Ishikawa (cell line): ENCODE data around the gene NOX3.

ENCODE experiments used
- CEBPB ChIP-seq: IDR thresholded peaks from 2 replicates; pipeline ENCODE4 v1.6.1; 2012
- CREB1 ChIP-seq: IDR thresholded peaks from 2 replicates; pipeline ENCODE4 v1.6.1; 2012; ENCODE audit warnings: low read depth
- EGR1 ChIP-seq: IDR thresholded peaks from 2 replicates; pipeline ENCODE4 v1.6.1; 2012
- EP300 ChIP-seq: IDR thresholded peaks from 2 replicates; pipeline ENCODE4 v1.6.1; 2012; ENCODE audit warnings: borderline replicate concordance
- FOXM1 ChIP-seq: IDR thresholded peaks from 2 replicates; pipeline ENCODE4 v1.6.1; 2012; ENCODE audit warnings: low read depth, borderline replicate concordance
- MAX ChIP-seq: IDR thresholded peaks from 2 replicates; pipeline ENCODE4 v1.6.1; 2012
- NFIC ChIP-seq: IDR thresholded peaks from 2 replicates; pipeline ENCODE4 v1.6.1; 2012
- RAD21 ChIP-seq: IDR thresholded peaks from 2 replicates; pipeline ENCODE4 v1.6.1; 2012; ENCODE audit warnings: low read depth
- REST ChIP-seq: IDR thresholded peaks from 2 replicates; pipeline ENCODE4 v1.6.1; 2012; ENCODE audit warnings: low read depth, mild to moderate bottlenecking
- TAF1 ChIP-seq: IDR thresholded peaks from 2 replicates; pipeline ENCODE4 v1.6.1; 2012; ENCODE audit warnings: low read depth, mild to moderate bottlenecking
- TCF12 ChIP-seq: IDR thresholded peaks from 2 replicates; pipeline ENCODE4 v1.6.1; 2012; ENCODE audit warnings: low read depth
- TEAD4 ChIP-seq: IDR thresholded peaks from 2 replicates; pipeline ENCODE4 v1.6.1; 2012
- USF1 ChIP-seq: IDR thresholded peaks from 2 replicates; pipeline ENCODE4 v1.6.1; 2012
- YY1 ChIP-seq: IDR thresholded peaks from 2 replicates; pipeline ENCODE4 v1.6.1; 2012; ENCODE audit warnings: low read depth
- ZBTB7A ChIP-seq: IDR thresholded peaks from 2 replicates; pipeline ENCODE4 v1.6.1; 2012; ENCODE audit warnings: low read depth

Gene NOX3

GRCh38 chr6:155378276-155378675, 77.4 kb downstream of the NOX3 start:
- TF ChIP-seq REST, result no peak
- TF ChIP-seq CEBPB, result no peak
- TF ChIP-seq TEAD4, result no peak
- TF ChIP-seq YY1, result no peak
- TF ChIP-seq EGR1, result no peak
- TF ChIP-seq CREB1, result no peak
- no peak for TF ChIP-seq USF1
- no peak for TF ChIP-seq NFIC
- TF ChIP-seq RAD21, result no peak
- TF ChIP-seq TAF1, result no peak
- no peak for TF ChIP-seq FOXM1
- TF ChIP-seq TCF12, result no peak
- TF ChIP-seq EP300, result no peak
- TF ChIP-seq ZBTB7A, result no peak
- TF ChIP-seq MAX, result no peak

- TF ChIP-seq TAF1, result no peak
- TF ChIP-seq EGR1, result no peak
- TF ChIP-seq REST, result no peak
- no peak for TF ChIP-seq CEBPB
- no peak for TF ChIP-seq CREB1
- TF ChIP-seq TEAD4, result no peak
- no peak for TF ChIP-seq ZBTB7A
- TF ChIP-seq RAD21, result no peak
- TF ChIP-seq USF1, result no peak
- no peak for TF ChIP-seq NFIC
- TF ChIP-seq TCF12, result no peak
- TF ChIP-seq EP300, result no peak
Observed at GRCh38 chr6:155377061-155377460, 78.6 kb downstream of the NOX3 start.

GRCh38 chr6:155375801-155376200, 79.8 kb downstream of the NOX3 start:
- TF ChIP-seq TAF1 (no peak), EGR1 (no peak), MAX (no peak), CREB1 (no peak), TEAD4 (no peak), YY1 (no peak), FOXM1 (no peak), TCF12 (no peak), USF1 (no peak), RAD21 (no peak), EP300 (no peak), REST (no peak)

GRCh38 chr6:155374681-155375080, 81.0 kb downstream of the NOX3 start:
- TF ChIP-seq RAD21, result no peak
- TF ChIP-seq FOXM1, result no peak
- no peak for TF ChIP-seq CREB1
- TF ChIP-seq TEAD4, result no peak
- TF ChIP-seq TAF1, result no peak
- TF ChIP-seq MAX, result no peak
- no peak for TF ChIP-seq REST
- TF ChIP-seq EGR1, result no peak
- no peak for TF ChIP-seq YY1
- no peak for TF ChIP-seq EP300
